Measurements from ENCODE around the gene BIRC2.

- TF ChIP-seq, protein P1, sequence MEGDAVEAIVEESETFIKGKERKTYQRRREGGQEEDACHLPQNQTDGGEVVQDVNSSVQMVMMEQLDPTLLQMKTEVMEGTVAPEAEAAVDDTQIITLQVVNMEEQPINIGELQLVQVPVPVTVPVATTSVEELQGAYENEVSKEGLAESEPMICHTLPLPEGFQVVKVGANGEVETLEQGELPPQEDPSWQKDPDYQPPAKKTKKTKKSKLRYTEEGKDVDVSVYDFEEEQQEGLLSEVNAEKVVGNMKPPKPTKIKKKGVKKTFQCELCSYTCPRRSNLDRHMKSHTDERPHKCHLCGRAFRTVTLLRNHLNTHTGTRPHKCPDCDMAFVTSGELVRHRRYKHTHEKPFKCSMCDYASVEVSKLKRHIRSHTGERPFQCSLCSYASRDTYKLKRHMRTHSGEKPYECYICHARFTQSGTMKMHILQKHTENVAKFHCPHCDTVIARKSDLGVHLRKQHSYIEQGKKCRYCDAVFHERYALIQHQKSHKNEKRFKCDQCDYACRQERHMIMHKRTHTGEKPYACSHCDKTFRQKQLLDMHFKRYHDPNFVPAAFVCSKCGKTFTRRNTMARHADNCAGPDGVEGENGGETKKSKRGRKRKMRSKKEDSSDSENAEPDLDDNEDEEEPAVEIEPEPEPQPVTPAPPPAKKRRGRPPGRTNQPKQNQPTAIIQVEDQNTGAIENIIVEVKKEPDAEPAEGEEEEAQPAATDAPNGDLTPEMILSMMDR (IDR thresholded peaks at IDR 0.05): no peak
- TF ChIP-seq POLR2A (IDR thresholded peaks at IDR 0.05): no peak
Observed at GRCh38 chr11:102306048-102306597, 40.9 kb upstream of the BIRC2 start.

Measured in stomach (tissue), 4 donors.